NCI-H1105 treated with DMSO at 0.1 percent for 48 hours (cell line): ENCODE data around the gene RAI14.
"Not testable (repeated sequence)": the region's sequence is repeated elsewhere in the genome, so short reads cannot be mapped to it uniquely, and the experiment has no call there.

ENCODE experiments used
- DNase-seq: peaks from one replicate; lab custom pipeline; 2025; lab: John Stamatoyannopoulos, UW

RAI14 gene

DNA sequence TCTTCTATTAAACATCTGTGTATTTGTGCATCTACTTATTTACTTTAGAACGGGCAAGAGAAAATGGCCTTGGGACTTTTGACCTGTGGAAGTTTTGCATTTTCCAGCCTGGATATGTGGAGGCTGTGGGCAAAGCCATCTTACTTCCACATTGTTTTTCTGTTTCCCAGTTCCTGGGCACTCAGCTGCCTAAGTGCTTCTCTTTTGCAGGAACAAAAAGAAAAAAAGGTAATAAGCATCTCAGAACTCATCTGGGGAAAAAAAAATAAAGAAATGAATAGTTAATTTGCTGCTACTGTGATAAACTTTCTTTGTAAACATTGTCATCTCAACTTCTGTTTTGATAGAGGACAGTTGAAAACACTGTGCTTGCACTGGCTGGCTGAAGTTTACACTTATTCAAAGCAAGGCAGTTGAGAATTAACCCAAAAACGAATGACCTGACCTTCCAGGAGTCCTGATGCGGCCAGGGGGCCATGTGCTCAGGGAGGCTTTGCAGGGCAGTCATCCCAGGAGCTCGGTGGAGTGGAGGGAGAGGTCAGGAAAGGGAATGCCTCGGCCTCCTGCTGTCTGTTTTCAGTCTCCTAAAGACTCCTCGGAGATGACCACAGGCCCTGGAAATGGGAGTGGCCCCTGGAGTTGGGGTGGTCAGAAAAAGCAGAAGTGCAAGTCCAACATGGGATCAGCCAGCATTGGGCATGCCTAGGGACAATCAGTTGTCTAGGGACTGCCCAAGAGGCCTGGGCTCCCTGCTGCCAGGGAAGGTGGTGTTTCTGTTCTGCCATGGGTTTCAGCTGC, 75.5 kb downstream of the RAI14 start:
- no peak for DNase-seq

DNA sequence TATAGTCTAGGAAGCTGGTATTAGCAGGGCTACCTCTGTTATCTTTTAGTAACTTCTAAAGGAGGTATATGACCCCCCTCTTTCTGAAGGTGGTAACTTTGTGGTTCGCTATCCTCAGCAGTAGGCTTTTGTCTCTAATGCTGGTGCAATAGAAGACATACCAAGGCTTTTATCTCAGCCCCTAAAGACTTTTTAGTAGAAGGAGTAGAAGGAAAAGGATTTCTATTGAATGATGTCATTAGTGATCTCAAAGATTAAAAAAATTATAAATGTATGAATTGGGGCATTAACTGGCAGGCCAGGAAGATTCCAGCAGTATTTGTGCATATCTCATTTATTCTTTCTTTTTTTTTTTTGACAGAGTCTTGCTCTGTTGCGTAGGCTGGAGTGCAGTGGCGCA, 78.2 kb downstream of the RAI14 start:
- no peak for DNase-seq

DNA sequence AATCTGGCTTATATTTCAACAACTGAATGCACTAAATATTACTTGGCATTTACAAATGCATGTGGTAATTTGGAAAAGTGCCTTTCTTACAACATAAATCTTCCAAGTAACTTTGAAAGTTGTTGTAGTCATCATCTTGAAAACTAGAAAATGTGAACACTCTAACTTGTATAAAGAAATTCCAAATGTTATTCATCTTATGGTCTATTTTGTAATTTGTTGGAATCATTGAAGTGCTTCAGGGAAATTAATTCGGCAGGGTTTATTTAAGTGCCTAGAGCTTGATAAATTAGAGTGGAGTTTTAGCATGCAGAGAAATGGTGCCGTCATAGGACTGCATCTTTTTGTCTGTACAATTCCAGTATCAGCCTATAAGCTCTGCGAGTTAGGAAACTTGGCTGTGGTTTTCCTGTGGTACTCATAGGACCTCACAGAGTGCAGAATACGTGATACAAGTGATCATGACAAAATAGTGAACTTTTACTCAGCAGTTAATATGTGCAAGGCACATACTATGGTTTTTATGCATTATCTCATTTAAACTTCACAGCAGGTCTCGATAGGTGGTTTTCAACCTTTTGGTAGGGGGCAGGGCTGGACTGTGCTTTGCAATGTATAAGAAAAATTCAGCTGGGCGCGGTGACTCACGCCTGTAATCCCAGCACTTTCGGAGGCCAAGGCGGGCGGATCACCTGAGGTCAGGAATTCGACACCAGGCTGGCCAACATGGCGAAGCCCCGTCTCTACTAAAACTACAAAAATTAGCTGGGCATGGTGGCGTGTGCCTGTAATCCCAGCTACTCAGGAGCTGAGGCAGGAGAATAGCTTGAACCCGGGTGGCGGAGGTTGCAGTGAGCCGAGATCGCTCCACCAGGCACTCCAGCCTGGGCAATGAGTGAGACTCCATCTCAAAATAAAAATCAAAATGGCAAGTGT, 79.6 kb downstream of the RAI14 start:
- DNase-seq, result no peak

DNA sequence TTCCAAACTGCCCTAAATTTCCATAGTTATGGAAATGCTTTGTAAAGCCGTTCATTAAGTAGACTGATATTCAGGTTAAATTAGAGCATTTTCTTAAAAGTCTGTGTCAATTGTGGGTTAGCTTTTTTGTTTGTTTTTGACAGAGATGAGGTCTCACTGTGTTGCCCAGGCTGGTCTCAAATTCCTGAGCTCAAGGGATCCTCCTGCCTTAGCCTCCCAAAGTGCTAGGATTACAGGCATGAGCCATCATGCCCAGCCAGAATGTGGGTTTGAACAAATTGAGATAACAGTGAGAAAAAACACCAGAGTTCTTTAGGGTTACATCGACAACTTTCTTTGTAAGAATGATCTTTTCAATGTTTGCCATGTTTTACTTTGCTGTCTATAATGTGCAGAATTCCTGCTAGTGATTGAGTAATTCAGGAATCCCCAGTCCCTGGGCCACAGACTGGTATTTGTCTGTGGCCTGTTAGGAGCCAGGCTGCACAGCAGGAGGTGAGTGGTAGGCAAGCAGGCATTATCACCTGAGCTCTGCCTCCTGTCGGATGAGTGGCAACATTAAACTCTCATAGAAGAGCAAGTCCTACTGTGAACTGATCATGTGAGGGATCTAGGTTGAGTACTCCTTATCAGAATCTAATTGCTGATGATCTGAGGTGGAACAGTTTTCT, 80.5 kb downstream of the RAI14 start:
- DNase-seq, result no peak

DNA sequence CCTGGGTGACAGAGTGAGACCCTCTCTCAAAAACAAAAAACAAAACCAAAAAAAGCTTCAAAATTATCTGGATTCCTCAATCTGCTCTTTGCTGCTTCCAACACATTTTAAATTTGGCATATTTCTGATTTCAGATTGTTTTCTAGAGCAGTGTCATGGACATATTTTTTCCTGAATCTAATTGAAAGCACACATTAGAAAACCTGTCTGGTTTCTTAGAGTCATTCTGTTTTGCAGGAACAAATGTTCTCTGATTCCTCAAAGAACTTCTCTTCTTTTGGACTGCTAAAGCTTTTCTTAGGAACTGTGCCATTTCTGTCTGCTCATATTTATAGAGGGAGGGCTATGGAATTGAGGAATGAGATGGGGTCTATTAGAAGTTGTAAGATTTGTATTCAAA, 81.6 kb downstream of the RAI14 start:
- DNase-seq, result no peak

DNA sequence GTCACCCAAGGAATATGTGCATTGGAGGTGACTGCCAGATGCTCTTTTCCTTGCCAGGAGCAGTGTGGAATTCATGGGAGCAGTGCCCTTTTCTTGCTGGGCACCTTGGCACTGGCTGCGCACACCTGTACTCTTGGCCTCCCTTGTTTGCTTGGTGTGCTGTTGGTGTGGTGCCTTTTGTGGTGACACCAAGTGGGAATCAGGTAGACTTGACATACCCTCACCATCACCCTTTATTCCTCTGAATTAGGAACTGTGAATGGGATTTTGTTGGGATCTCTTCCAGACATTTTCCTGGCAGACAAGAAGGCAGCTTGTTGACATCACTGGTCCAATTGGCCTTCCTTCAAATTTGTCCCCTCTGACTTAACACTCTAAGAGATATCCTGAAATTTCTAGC, 82.3 kb downstream of the RAI14 start:
- no peak for DNase-seq

DNA sequence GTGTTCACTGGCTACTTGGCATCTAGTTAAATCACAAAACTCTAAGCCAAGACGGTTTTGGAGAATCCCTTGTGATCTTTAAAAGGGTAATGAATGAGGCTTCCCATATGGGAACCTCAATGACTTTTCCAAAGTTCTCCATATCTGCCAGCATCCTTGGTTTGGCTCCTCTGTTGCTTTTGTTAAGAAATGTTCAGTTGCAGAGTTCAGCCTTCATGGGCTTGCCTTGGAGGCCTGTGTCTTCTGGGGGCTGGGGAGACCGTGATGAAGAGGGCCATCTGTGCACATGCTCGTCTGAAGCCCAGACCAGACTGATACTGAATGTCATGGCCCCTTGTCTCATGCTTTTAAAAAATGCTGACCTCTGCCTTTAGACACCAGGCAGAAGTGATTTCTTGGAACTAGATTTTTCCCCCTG, 84.3 kb downstream of the RAI14 start:
- DNase-seq, result no peak

DNA sequence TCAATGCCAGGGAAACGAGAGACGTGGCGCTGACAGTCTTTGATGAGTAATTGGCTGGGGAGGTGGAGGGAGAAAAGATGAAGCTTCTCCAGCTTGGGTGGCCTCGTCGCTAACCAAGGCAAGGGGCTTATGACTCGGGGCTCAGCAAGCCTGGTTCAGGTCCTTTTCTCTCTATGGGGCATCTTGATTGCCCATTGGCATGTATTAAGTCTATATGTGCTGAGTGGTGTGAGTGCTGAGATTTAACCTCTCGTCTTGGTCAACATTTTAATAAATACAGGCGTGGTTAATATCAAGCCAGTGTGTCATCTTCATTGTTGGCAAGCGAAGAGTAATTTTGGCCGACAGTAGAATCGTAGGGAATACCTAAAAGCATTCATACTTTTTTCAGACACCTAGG, 85.9 kb downstream of the RAI14 start:
- no peak for DNase-seq

DNA sequence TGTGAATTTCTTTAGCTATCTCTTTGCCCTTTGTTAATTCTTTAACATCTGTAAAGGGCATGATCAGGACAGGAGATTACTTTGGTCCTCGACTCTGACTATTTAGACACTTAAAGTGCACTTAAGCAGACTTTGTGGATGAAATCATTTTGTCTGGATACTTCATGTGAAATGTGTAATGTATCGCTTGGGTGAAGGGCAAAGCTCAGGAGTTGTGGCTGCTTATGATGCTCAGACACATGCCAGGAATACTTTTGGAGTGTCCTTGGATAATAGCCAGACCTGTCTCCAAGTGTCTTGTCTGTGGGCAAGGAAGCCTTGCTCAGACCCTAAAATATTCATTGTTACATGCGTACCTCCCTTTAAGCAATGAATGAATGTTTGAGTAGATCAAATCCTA, 87.8 kb downstream of the RAI14 start:
- DNase-seq, result no peak

DNA sequence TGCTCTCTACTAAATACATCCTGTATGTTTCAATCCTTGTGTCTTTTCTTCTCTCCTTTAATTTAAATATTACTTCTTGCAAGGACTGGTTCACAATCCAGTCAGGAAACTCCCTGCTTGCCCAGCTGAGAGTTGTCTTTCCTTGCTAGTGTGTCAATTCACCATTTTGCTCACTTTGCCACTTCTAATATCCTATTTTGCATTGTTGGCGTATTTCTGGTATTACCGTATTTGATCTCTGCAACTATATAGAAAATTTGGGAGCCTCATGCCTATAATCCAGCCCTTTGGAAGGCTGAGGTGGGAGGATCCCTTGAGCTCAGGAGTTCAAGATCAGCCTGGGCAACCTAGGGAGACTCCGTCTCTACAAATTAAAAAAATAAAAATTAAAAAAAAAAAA, 92.3 kb downstream of the RAI14 start:
- no peak for DNase-seq

DNA sequence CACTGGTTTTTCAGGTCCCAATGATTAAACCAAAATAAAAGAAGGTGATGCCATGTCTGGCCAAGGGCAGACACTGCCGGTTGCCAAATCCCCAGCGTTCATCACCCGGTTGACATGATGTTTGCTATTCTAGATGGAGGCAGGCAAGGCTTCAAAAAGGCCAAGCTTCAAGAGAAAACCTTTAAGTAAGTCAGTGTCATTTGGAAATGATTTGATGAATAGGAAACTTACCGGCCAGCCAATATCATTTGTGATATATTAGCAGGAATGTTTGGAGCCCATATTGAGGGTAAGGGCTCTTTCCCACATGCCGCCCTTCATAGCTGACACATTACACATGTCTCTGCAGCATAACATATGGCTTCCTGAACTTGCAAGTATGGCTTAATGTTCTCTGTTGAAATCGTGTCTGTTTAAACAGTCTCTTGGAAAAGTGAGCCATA, 93.3 kb downstream of the RAI14 start:
- no peak for DNase-seq

DNA sequence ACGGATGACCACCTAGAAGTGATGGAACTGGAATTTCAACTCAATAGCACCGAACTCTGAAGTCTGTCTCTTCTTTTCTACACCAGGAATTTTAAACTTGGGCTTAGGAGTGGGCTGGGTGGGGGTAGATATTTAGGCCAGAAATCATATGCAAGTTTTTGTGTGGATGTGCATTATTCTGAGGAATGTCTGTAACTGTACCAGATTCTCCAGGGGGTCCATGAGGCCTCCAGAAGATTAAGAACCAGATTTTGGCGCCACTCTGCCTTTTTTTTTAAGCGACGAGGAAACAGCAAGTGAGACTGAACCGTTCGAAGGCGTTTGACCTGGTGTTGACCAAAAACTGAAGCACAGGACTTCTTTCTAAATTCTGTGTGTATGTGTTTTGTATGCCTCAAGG, 94.1 kb downstream of the RAI14 start:
- no peak for DNase-seq

DNA sequence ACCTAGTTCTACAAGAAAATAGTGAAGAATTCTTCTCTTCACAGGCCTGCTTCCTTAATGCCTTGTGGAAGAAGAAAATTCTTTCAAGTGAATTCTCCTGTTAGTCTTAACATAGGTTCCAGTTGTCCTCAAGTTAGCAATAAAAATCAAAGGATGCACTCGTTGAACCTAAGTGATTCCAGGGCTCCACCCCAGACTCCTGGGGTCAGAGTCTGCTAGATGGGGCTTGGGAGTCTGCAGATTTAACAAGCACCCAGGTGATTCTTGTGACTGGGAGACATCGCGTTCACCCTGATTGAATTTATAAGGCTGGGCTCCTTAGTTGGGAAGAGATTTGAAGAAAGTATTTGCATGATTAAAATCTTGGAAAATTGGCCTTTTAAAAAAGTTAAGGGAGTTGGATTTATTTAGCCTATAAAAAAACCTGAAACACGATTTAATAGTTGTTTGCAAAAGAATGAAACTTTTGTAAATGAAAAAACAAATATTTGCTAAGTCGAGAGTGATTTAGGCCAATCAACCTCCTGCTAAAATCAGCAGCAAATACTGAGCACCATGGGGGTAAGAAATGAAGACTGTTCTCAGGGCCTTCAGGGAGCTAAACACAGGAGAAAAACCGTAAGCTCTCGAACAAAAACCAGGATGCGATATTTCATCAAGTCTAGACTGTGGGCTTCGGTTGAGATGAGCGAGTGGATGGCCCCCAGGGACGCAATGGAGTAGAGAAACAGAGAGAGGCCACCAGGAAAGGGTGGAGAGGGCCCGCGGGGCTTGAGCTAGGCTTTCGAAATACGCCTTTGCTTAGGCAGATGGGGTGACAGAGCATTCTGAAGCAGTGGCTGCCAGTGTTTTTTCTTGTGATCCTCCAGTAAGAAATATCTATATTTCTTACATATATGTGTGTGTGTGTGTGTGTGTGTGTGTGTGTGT, 95.9 kb downstream of the RAI14 start:
- no peak for DNase-seq

DNA sequence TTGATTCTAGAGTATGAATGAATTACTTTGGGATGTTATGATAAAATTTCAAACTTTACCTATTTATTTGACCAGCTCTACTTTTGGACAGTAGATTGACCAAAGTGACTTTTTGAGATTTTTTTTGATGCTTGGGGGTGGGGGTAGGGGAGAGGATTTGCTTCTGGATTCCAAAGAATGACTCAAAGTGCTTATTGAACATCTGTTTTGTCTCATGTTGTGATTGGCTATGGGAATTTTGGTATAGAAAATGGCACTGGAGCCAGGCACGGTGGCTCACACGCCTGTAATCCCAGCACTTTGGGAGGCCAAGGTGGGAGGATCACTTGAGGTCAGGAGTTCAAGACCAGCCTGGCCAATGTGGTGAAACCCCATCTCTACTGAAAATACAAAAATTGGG, 97.1 kb downstream of the RAI14 start:
- DNase-seq, result not testable (repeated sequence)

DNA sequence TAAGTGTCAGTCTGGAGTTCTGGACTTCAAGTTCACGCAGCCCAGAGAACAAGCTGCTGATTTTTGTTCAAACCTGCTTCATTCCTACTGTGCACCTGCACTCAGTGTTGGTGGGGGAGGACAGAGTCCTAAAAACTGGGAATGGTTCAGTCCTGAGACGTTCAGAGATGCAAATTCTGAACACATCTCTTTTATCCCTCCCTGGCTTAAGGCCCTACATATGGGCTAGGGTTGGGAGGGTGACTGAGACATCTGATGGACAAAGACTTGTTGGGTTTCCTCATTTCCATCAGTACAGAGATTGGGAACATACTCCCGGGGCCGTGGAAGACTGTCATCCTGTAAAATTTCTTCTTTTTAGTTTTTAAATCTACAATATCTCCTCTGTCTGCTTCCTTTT, 99.8 kb downstream of the RAI14 start:
- no peak for DNase-seq

DNA sequence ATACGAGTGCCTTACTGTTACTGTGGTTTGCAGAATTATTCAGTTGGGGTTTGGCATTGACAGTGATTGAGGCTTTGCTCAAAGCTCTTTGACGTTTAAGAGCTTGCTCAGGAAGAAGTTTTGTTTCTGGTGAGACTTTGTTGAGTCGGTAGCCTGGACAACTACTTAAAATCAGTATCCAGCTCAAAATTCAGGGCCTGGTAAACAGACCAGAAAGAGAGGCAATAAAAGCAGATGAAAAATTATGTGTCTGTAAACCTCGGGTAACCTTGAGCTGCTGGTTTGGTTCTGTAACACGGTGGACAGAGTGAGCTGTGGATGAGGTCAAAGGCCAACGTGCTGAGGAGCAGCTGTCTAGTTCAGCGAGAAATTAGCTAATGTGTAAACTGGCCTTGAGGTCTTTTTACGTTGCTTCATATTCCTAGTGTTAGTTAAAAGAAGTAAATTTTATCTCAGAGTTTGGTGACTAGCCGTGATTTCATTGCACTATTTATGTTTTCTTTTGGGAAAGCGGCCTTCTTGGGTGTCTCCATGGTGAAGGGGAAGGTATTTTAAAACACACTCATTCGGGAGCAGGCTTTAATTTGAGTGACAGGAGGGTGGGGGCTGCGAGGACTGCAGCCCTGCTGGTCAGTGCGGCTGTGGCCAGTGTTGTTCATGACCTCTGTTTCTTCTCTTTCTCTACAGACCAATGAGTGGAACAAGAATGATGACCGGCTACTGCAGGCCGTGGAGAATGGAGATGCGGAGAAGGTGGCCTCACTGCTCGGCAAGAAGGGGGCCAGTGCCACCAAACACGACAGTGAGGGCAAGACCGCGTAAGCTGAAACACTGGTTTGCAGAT, 100.9 kb downstream of the RAI14 start:
- DNase-seq, result no peak

DNA sequence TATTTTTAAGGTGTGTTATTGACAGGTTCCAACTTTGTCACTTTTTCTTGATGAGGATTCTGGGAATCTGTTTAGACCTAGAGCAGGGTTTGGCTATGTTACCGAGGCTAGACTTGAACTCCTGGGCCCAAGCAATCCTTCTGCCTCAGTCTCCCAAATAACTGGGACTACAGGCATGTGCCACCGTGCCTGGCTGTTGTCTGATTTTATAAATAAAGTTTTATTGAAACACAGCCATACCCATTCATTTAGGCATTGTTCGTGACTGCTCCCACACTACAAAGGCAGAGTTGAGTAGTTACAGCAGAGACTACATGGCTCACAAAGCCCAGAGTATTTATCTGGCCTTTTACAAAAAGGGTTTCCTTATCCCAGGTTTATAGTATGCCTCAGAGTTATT, 102.4 kb downstream of the RAI14 start:
- DNase-seq, result no peak

DNA sequence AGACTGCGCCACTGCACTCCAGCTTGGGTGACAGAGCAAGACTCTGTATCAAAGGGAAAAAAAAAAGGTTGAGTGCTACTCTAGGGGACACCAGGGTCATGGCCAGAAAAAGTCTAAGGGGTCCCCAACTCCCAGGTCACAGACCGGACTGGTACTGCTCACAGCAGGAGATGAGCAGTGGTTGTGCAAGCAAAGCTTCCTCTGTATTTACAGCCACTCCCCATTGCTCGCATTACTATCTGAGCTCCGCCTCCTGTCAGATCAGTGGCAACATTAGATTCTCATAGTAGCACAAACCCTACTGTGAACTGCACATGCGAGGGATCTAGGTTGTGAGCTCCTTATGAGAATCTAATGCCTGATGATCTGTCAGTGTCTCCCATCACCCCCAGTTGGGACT, 103.1 kb downstream of the RAI14 start:
- not testable (repeated sequence) for DNase-seq

DNA sequence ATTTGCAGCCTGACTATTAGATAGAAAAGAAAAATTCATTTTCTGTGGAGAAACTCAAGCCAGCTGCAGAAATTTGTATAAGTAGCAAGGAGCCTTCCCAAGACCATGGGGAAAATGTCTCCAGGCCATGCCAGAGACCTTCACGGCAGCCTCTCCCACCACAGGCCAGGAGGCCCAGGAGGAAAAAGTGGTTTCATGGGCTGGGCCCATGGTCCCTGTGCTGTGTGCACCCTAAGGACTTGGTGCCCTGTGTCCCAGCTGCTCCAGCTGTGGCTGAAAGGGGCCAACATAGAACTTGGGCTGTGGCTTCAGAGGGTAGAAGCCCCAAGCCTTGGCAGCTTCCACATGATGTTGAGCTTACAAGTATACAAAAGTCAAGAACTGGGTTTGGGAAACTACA, 109.5 kb downstream of the RAI14 start:
- DNase-seq, result no peak

DNA sequence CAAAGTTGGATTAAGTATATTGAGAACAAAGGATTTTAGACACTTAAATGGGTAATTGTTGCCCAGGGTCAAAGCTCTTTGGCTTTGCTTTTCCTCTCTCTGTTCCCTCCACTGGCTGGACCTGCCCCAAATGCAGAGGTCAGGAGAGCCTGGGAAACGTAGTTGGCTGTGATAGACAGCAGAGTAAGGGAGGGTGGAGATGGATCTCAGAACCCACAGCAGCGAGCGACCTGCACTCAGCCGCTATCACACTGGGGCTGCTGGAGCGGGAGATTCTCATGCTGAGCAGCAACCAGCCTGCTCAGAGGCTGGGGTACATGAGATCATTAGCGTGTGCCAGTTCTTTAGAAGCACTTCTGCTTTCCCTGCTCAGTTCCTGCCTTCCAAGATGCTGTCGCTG, 111.1 kb downstream of the RAI14 start:
- no peak for DNase-seq

DNA sequence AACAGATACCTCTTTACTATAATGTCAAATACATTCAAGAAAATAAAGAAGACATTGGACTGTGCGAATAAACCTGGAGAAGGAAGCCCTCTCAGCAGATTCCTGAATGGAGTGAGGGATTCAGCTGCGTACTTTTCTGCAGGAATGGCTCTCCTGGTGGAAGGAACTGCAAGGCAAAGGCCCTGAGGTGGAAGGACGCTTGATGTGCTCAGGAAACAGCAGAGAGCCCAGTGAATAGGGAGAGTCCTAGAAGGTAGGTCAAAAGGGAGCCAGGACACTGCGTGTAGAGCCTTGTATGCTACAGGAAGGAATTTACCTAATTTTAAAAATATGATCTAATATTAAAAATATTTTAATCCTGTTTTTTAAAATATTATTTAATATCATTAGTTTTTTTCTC, 114.4 kb downstream of the RAI14 start:
- no peak for DNase-seq
